Measurements from ENCODE around the gene GPD1.
"Not testable (repeated sequence)": the region's sequence is repeated elsewhere in the genome, so short reads cannot be mapped to it uniquely, and the experiment has no call there.

The GPD1 gene

GRCh38 chr12:50147281-50147680 lies 43.5 kb downstream of the GPD1 start:
- no peak overlapping the region for H3K4me2 ChIP-seq (ENCODE audit: low read depth, low read length, poor library complexity, severe bottlenecking)
- peaks cover 27% of the 10 kb centered on the region for H3K79me2 ChIP-seq (ENCODE audit: insufficient read depth, low read length)
- no peaks in the 10 kb centered on the region for H3K9me3 ChIP-seq (ENCODE audit: insufficient read depth, low read depth, low read length)
- no peak overlapping the region for H2AFZ ChIP-seq (ENCODE audit: low read length)
- TF ChIP-seq CTCF (conservative IDR thresholded peaks at IDR 0.05; ENCODE audit: low read length) (no peak), EZH2phosphoT487 (IDR thresholded peaks at IDR 0.05; ENCODE audit: borderline replicate concordance) (no peak)
- H3K27me3 ChIP-seq (ENCODE audit: insufficient read depth, low read length, poor library complexity, severe bottlenecking): no peaks in the 10 kb centered on the region
- H3F3A ChIP-seq (ENCODE audit: low read depth): no peaks in the 10 kb centered on the region
- H4K20me1 ChIP-seq (ENCODE audit: insufficient read depth, low read length, poor library complexity, severe bottlenecking): no peaks in the 10 kb centered on the region
- H3K9me2 ChIP-seq (replicated peaks; ENCODE audit: low read depth, low read length): no peaks in the 10 kb centered on the region
- H3K4me3 ChIP-seq (ENCODE audit: low read length, poor library complexity, severe bottlenecking): no peak overlapping the region
- H3K36me3 ChIP-seq (ENCODE audit: insufficient read depth, low read length): peaks cover 16% of the 10 kb centered on the region; the same call in 1 of the 2 replicates
- no peak overlapping the region for H3K9ac ChIP-seq (ENCODE audit: low read depth, low read length, poor library complexity, severe bottlenecking)
- peaks cover 4% of the 10 kb centered on the region for H3K4me1 ChIP-seq (ENCODE audit: insufficient read depth, low read length, poor library complexity, severe bottlenecking)

- not testable (repeated sequence) for H3K9ac ChIP-seq (ENCODE audit: low read depth, low read length, poor library complexity, severe bottlenecking); H4K20me1 ChIP-seq (ENCODE audit: insufficient read depth, low read length, poor library complexity, severe bottlenecking)
- peaks cover 31% of the 10 kb centered on the region for H3K79me2 ChIP-seq (ENCODE audit: insufficient read depth, low read length)
Measured at GRCh38 chr12:50148011-50148410, 44.2 kb downstream of the GPD1 start.

GRCh38 chr12:50149311-50149710 lies 45.5 kb downstream of the GPD1 start:
- H3K9ac ChIP-seq (ENCODE audit: low read depth, low read length, poor library complexity, severe bottlenecking): no peak overlapping the region
- no peaks in the 10 kb centered on the region for H4K20me1 ChIP-seq (ENCODE audit: insufficient read depth, low read length, poor library complexity, severe bottlenecking)

More at GRCh38 chr12:50148011-50148410, 44.2 kb downstream of the GPD1 start:
- H3K36me3 ChIP-seq (ENCODE audit: insufficient read depth, low read length); H3K4me1 ChIP-seq (ENCODE audit: insufficient read depth, low read length, poor library complexity, severe bottlenecking); H3F3A ChIP-seq (ENCODE audit: low read depth); H3K4me3 ChIP-seq (ENCODE audit: low read length, poor library complexity, severe bottlenecking); H3K4me2 ChIP-seq (ENCODE audit: low read depth, low read length, poor library complexity, severe bottlenecking); H3K9me2 ChIP-seq (replicated peaks; ENCODE audit: low read depth, low read length); H3K9me3 ChIP-seq (ENCODE audit: insufficient read depth, low read depth, low read length); H3K27me3 ChIP-seq (ENCODE audit: insufficient read depth, low read length, poor library complexity, severe bottlenecking); H2AFZ ChIP-seq (ENCODE audit: low read length): not testable (repeated sequence)

More at GRCh38 chr12:50149311-50149710, 45.5 kb downstream of the GPD1 start:
- Histone ChIP-seq H3K4me3 (ENCODE audit: low read length, poor library complexity, severe bottlenecking) (no peak overlapping the region), H3K79me2 (ENCODE audit: insufficient read depth, low read length) (peaks cover 39% of the 10 kb centered on the region), H3K27me3 (ENCODE audit: insufficient read depth, low read length, poor library complexity, severe bottlenecking) (no peaks in the 10 kb centered on the region), H3F3A (ENCODE audit: low read depth) (no peaks in the 10 kb centered on the region), H3K4me2 (ENCODE audit: low read depth, low read length, poor library complexity, severe bottlenecking) (no peak overlapping the region), H3K9me3 (ENCODE audit: insufficient read depth, low read depth, low read length) (no peaks in the 10 kb centered on the region), H2AFZ (ENCODE audit: low read length) (no peak overlapping the region), H3K4me1 (ENCODE audit: insufficient read depth, low read length, poor library complexity, severe bottlenecking) (peaks cover 4% of the 10 kb centered on the region), H3K36me3 (ENCODE audit: insufficient read depth, low read length) (no peaks in the 10 kb centered on the region; the same call in 1 of the 2 replicates), H3K9me2 (replicated peaks; ENCODE audit: low read depth, low read length) (no peaks in the 10 kb centered on the region)
- no peak for TF ChIP-seq EZH2phosphoT487 (IDR thresholded peaks at IDR 0.05; ENCODE audit: borderline replicate concordance)
- TF ChIP-seq CTCF (conservative IDR thresholded peaks at IDR 0.05; ENCODE audit: low read length): no peak

All from Loucy (cell line).